Measurements from ENCODE around the gene FBN3. TPM values are rescaled to one million over a fixed set of nuclear protein-coding genes. Genes with fewer than 3 reads are reported as not detected.
"Not testable (repeated sequence)": the region's sequence is repeated elsewhere in the genome, so short reads cannot be mapped to it uniquely, and the experiment has no call there.

Gene FBN3
- total and polyA plus RNA-seq, 8 donors, result 0.63 to 84.0 (median 69.7) TPM

- intact Hi-C loops (cut with DNase I), result no loop called here
- Histone ChIP-seq H3K4me1 (no peaks in the 10 kb centered on the region), H3K4me3 (no peak overlapping the region), H3K36me3 (no peaks in the 10 kb centered on the region), H3K27me3 (peaks cover 0 to 6% of the 10 kb centered on the region in 2 donors), H3K27ac (no peak overlapping the region), H3K9me3 (no peaks in the 10 kb centered on the region)
- ATAC-seq, result no peak
- DNase-seq, result peak in 1 of 4 donors; percentile 39
- no peak for TF ChIP-seq CTCF (IDR thresholded peaks at IDR 0.05)
Measured at GRCh38 chr19:8041531-8041931, 107.9 kb downstream of the FBN3 start.

GRCh38 chr19:8039231-8039630, 110.2 kb downstream of the FBN3 start:
- Histone ChIP-seq H3K27ac (no peak overlapping the region), H3K36me3 (no peaks in the 10 kb centered on the region), H3K9me3 (no peaks in the 10 kb centered on the region), H3K4me3 (no peak overlapping the region), H3K4me1 (no peaks in the 10 kb centered on the region), H3K27me3 (no peaks in the 10 kb centered on the region)
- no peak for ATAC-seq
- DNase-seq, result no peak
- TF ChIP-seq CTCF (IDR thresholded peaks at IDR 0.05), result no peak
- intact Hi-C loops (cut with DNase I), result no loop called here

- no peaks in the 10 kb centered on the region for H3K9me3 ChIP-seq
- intact Hi-C loops (cut with DNase I), result no loop called here
- DNase-seq (no peak), ATAC-seq (no peak)
- H3K27me3 ChIP-seq, result peaks cover 0 to 4% of the 10 kb centered on the region in 2 donors
- H3K27ac ChIP-seq, result no peak overlapping the region
- H3K4me1 ChIP-seq, result no peaks in the 10 kb centered on the region
- no peak overlapping the region for H3K4me3 ChIP-seq
- TF ChIP-seq CTCF (IDR thresholded peaks at IDR 0.05), result no peak
- no peaks in the 10 kb centered on the region for H3K36me3 ChIP-seq
Measured at GRCh38 chr19:8038815-8039214, 110.6 kb downstream of the FBN3 start.

- Histone ChIP-seq H3K36me3 (no peaks in the 10 kb centered on the region), H3K9me3 (no peaks in the 10 kb centered on the region), H3K27me3 (peaks cover 0 to 5% of the 10 kb centered on the region in 2 donors), H3K4me3 (no peak overlapping the region), H3K4me1 (no peaks in the 10 kb centered on the region), H3K27ac (no peak overlapping the region)
- intact Hi-C loops (cut with DNase I), result no loop called here
- no peak for DNase-seq
- no peak for TF ChIP-seq CTCF (IDR thresholded peaks at IDR 0.05)
- ATAC-seq, result no peak
Measured at GRCh38 chr19:8036434-8037099, 112.8 kb downstream of the FBN3 start.

GRCh38 chr19:8034178-8034525, 115.2 kb downstream of the FBN3 start:
- intact Hi-C loops (cut with DNase I), result no loop called here
- H3K27ac ChIP-seq, result no peak overlapping the region
- TF ChIP-seq CTCF (IDR thresholded peaks at IDR 0.05), result no peak
- no peaks in the 10 kb centered on the region for H3K36me3 ChIP-seq
- no peaks in the 10 kb centered on the region for H3K9me3 ChIP-seq
- H3K27me3 ChIP-seq, result peaks cover 0 to 5% of the 10 kb centered on the region in 2 donors
- peak in 1 of 4 donors; percentile 25 for DNase-seq
- no peak for ATAC-seq
- H3K4me1 ChIP-seq, result no peaks in the 10 kb centered on the region
- no peak overlapping the region for H3K4me3 ChIP-seq

GRCh38 chr19:8033287-8034177, 115.9 kb downstream of the FBN3 start:
- H3K36me3 ChIP-seq; intact Hi-C loops (cut with DNase I); ATAC-seq; H3K9me3 ChIP-seq; H3K4me3 ChIP-seq; H3K27ac ChIP-seq; H3K27me3 ChIP-seq; H3K4me1 ChIP-seq: not testable (repeated sequence)
- peak in 1 of 4 donors; percentile 24 for DNase-seq

All from left lung (tissue), 10 donors.